Measurements from ENCODE around the gene ZBTB46. TPM values are rescaled to one million over a fixed set of nuclear protein-coding genes. Genes with fewer than 3 reads are reported as not detected.

The ZBTB46 gene
- total RNA-seq, 2 experiments from 2014 or later = 0.10 TPM; not detected in 1

DNA sequence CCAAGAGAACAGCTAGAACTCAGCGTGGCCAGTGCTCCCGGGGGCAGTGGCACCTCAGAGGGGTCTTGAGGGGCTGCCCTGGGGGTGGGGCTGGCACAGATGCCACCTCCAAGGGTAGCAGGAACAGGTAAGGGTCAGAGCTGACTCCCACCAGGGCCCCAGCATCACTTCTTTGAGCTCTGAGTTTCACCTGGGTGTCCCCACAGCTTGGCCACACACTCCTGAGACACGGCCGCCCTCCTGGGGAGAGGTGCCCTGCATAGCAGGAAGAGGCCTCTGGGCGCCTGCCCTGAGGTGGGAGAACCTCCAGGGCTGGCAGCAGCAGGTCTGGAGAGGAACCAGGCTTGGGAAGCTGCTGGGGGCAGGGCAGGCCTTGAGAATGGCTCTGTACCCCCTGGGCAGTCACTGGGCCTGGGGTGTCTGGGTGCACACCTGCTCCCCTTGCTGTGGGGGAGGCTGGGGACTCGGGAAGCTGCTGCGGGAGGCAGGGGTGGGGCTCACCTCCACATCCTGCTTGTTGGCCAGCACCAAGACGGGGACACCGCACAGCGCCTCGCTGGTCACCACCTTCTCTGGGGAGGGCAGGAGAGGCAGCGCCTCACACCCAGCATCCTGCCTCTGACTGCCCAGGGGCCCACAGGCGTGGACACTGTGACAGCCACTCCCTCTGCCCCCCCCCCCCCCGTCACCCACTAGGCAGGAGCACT, 129.6 kb downstream of the ZBTB46 start:
- Mint-ChIP-seq H3K27me3 (ENCODE audit: low read depth) (no peaks in the 10 kb centered on the region), H3K4me1 (ENCODE audit: low read depth) (peaks cover 12% of the 10 kb centered on the region), H3K4me3 (no peak overlapping the region), H3K36me3 (ENCODE audit: low read depth) (peaks cover 20% of the 10 kb centered on the region), H3K27ac (no peak overlapping the region), H3K9me3 (ENCODE audit: insufficient read depth) (no peaks in the 10 kb centered on the region)
- no peak for ATAC-seq
- ChIA-PET POLR2A (no interaction called here), CTCF (interaction anchor here (0.9 kb wide), 1 partner anchor 35 kb away, joined by 3 read pairs; the partner anchor contains the start of gene LIME1)
- DNase-seq = no peak

- Mint-ChIP-seq H3K4me3 (no peak overlapping the region), H3K36me3 (ENCODE audit: low read depth) (peaks cover 16% of the 10 kb centered on the region), H3K9me3 (ENCODE audit: insufficient read depth) (no peaks in the 10 kb centered on the region), H3K4me1 (ENCODE audit: low read depth) (peaks cover 11% of the 10 kb centered on the region), H3K27ac (no peak overlapping the region), H3K27me3 (ENCODE audit: low read depth) (no peaks in the 10 kb centered on the region)
- ChIA-PET CTCF (interaction anchor here (0.9 kb wide), 1 partner anchor 35 kb away, joined by 3 read pairs; the partner anchor contains the start of gene LIME1), POLR2A (no interaction called here)
- no peak for ATAC-seq
- DNase-seq = no peak
Measured at GRCh38 chr20:63701051-63701328, 130.1 kb downstream of the ZBTB46 start.

DNA sequence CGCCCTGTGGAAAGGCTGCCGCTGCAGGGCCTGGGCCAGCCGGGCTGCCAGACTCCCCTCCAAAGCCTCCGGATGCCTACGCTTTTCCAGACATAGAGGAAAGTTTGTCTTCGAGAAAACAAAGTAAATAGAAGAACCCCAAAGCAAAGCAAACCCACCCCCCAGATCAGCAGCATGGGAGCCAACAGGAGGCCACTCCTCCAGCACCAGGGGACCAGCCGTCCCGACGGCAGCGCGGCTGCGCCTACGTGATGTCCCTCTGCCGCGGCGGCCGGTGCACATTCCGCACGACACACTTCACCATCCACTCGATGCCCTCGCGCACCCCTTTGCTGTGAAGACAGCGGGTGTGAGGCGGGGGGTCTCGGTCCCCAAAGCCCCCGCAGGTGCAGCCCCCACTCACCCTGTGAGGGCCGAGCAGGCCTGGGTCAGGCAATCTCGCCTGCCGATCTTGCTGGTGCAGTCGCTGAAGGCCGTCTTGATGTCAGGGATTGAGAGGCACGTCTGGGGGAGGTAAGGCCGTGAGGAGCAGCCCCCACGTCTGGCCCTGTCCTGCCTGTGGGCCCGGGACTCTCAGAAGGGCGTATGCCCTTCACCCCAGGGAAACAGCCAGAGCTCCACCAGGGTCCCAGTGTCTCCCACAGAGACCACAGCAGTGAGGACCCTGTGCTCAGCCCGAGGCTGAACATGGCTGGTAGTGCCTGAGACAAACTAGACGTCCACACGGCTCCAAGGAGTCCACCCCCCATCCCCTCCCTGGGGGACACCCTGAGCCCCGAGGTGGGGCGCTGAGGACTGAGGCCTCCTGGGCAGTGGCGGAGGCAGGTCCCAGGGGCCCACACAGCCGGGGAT, 130.6 kb downstream of the ZBTB46 start:
- ATAC-seq = no peak
- peaks cover 9% of the 10 kb centered on the region for H3K4me1 Mint-ChIP-seq (ENCODE audit: low read depth)
- peaks cover 12% of the 10 kb centered on the region for H3K36me3 Mint-ChIP-seq (ENCODE audit: low read depth)
- ChIA-PET POLR2A (no interaction called here), CTCF (interaction anchor here (0.9 kb wide), 1 partner anchor 36 kb away, joined by 3 read pairs; the partner anchor contains the start of gene LIME1)
- H3K9me3 Mint-ChIP-seq (ENCODE audit: insufficient read depth) = no peaks in the 10 kb centered on the region
- H3K27me3 Mint-ChIP-seq (ENCODE audit: low read depth) = no peaks in the 10 kb centered on the region
- DNase-seq = no peak
- H3K27ac Mint-ChIP-seq = no peak overlapping the region
- no peak overlapping the region for H3K4me3 Mint-ChIP-seq

GRCh38 chr20:63699466-63700198, 131.4 kb downstream of the ZBTB46 start:
- POLR2A ChIA-PET = interaction anchor here (1.5 kb wide), 1 partner anchor 9 kb away, joined by 6 read pairs; the partner anchor contains the start of genes ARFRP1 and ZGPAT
- ATAC-seq = no peak
- no peak overlapping the region for H3K4me3 Mint-ChIP-seq

DNA sequence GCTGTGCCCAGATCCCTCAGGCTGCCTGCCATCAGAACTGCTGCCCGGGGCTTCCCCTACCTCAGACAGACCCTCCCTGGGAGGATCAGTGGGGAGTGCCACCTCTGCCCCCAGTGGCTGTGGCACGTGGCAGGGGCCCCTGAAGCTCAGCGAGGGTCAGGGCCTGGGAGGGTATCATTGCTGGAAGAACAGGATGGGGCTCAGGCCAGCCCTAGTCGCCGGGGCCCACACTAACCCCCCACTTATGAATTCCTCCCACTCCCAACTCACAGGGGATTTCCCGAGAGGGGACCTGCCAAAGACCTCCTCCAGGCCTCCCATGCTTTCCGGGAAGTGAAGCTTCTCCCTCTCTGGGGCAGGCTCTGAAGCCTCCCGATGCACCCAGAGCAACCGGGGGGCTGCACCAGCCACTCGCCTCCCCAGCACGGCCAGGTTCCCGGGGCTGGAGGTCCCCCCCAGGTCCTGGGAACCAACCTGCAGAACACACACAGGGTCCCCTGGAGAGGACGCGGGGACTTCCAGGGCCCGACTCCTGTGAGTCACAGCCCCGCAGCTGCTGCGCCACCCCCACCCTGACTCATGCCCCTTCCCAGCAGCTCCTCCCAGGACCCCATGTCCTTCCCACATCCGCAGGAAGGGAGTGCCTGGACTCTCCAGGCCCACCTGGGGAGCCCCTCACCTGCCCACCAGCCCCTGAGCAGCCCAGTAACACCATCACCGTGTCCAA, 132.2 kb downstream of the ZBTB46 start:
- DNase-seq (no peak), ATAC-seq (no peak)
- H3K27me3 Mint-ChIP-seq (ENCODE audit: low read depth) = no peaks in the 10 kb centered on the region
- ChIA-PET CTCF (interaction anchor here (2.3 kb wide), 1 partner anchor 9 kb away, joined by 9 read pairs; the partner anchor contains the start of genes ARFRP1 and ZGPAT), POLR2A (interaction anchor here (1.5 kb wide), 1 partner anchor 9 kb away, joined by 6 read pairs; the partner anchor contains the start of genes ARFRP1 and ZGPAT)
- H3K36me3 Mint-ChIP-seq (ENCODE audit: low read depth) = peaks cover 11% of the 10 kb centered on the region
- peaks cover 9% of the 10 kb centered on the region for H3K4me1 Mint-ChIP-seq (ENCODE audit: low read depth)
- no peak overlapping the region for H3K27ac Mint-ChIP-seq
- no peaks in the 10 kb centered on the region for H3K9me3 Mint-ChIP-seq (ENCODE audit: insufficient read depth)
- H3K4me3 Mint-ChIP-seq = no peak overlapping the region

More at GRCh38 chr20:63699466-63700198, 131.4 kb downstream of the ZBTB46 start:
- H3K27ac Mint-ChIP-seq = no peak overlapping the region
- no peak for DNase-seq
- no peaks in the 10 kb centered on the region for H3K9me3 Mint-ChIP-seq (ENCODE audit: insufficient read depth)
- peaks cover 9% of the 10 kb centered on the region for H3K4me1 Mint-ChIP-seq (ENCODE audit: low read depth)
- CTCF ChIA-PET = no interaction called here
- H3K36me3 Mint-ChIP-seq (ENCODE audit: low read depth) = peaks cover 7% of the 10 kb centered on the region
- H3K27me3 Mint-ChIP-seq (ENCODE audit: low read depth) = no peaks in the 10 kb centered on the region

GRCh38 chr20:63697868-63698545, 133.1 kb downstream of the ZBTB46 start:
- H3K27ac Mint-ChIP-seq = no peak overlapping the region
- ChIA-PET CTCF (interaction anchor here (2.3 kb wide), 1 partner anchor 10 kb away, joined by 9 read pairs; the partner anchor contains the start of genes ARFRP1 and ZGPAT), POLR2A (interaction anchor here (0.7 to 1.5 kb wide), 2 partner anchors 10 to 172 kb away, joined by 3 to 6 read pairs; partner anchors contain the start of genes ARFRP1 and ZGPAT)
- H3K4me3 Mint-ChIP-seq = no peak overlapping the region
- no peak for ATAC-seq
- H3K36me3 Mint-ChIP-seq (ENCODE audit: low read depth) = peaks cover 15% of the 10 kb centered on the region
- no peaks in the 10 kb centered on the region for H3K27me3 Mint-ChIP-seq (ENCODE audit: low read depth)
- peaks cover 9% of the 10 kb centered on the region for H3K4me1 Mint-ChIP-seq (ENCODE audit: low read depth)
- H3K9me3 Mint-ChIP-seq (ENCODE audit: insufficient read depth) = no peaks in the 10 kb centered on the region
- no peak for DNase-seq

DNA sequence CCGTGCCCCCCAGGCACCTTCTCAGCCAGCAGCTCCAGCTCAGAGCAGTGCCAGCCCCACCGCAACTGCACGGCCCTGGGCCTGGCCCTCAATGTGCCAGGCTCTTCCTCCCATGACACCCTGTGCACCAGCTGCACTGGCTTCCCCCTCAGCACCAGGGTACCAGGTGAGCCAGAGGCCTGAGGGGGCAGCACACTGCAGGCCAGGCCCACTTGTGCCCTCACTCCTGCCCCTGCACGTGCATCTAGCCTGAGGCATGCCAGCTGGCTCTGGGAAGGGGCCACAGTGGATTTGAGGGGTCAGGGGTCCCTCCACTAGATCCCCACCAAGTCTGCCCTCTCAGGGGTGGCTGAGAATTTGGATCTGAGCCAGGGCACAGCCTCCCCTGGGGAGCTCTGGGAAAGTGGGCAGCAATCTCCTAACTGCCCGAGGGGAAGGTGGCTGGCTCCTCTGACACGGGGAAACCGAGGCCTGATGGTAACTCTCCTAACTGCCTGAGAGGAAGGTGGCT, 133.7 kb downstream of the ZBTB46 start:
- Mint-ChIP-seq H3K4me3 (no peak overlapping the region), H3K36me3 (ENCODE audit: low read depth) (peaks cover 19% of the 10 kb centered on the region), H3K27me3 (ENCODE audit: low read depth) (no peaks in the 10 kb centered on the region), H3K27ac (peak overlapping the region; percentile 20), H3K4me1 (ENCODE audit: low read depth) (peaks cover 9% of the 10 kb centered on the region), H3K9me3 (ENCODE audit: insufficient read depth) (no peaks in the 10 kb centered on the region)
- DNase-seq (no peak), ATAC-seq (no peak)
- POLR2A ChIA-PET = interaction anchor here (0.6 to 0.7 kb wide), 2 partner anchors 159 to 171 kb away, joined by 3 read pairs; no protein-coding TSS in a partner anchor
- CTCF ChIA-PET = interaction anchor here (2.3 kb wide), 1 partner anchor 10 kb away, joined by 9 read pairs; the partner anchor contains the start of genes ARFRP1 and ZGPAT

DNA sequence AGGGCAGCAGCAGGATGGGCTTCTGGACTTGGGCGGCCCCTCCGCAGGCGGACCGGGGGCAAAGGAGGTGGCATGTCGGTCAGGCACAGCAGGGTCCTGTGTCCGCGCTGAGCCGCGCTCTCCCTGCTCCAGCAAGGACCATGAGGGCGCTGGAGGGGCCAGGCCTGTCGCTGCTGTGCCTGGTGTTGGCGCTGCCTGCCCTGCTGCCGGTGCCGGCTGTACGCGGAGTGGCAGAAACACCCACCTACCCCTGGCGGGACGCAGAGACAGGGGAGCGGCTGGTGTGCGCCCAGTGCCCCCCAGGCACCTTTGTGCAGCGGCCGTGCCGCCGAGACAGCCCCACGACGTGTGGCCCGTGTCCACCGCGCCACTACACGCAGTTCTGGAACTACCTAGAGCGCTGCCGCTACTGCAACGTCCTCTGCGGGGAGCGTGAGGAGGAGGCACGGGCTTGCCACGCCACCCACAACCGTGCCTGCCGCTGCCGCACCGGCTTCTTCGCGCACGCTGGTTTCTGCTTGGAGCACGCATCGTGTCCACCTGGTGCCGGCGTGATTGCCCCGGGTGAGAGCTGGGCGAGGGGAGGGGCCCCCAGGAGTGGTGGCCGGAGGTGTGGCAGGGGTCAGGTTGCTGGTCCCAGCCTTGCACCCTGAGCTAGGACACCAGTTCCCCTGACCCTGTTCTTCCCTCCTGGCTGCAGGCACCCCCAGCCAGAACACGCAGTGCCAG, 134.3 kb downstream of the ZBTB46 start, which contains the start of gene TNFRSF6B:
TNFRSF6B (plus strand) TSS at position 25 of the 729 bp plus-strand sequence; CDS start at position 141, 116 bp downstream.
- DNase-seq = no peak

DNA sequence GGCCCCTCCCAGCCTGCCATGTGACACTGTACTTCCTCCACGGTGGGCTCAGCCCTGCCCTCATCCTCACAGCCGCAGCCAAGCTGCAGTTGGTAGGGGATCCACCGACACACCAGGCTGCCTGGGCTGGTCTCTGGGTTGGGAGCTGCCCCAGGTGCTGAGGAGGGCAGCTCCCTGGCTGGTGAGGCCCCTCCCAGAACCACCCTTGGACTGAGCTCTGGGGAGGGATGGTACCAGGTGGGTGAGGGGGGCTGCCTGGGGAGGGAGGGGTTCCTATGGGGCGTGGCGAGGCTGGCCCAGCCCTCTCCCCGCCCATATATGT, 134.8 kb downstream of the ZBTB46 start:
- Mint-ChIP-seq H3K4me3 (no peak overlapping the region), H3K27me3 (ENCODE audit: low read depth) (no peaks in the 10 kb centered on the region), H3K36me3 (ENCODE audit: low read depth) (peaks cover 27% of the 10 kb centered on the region), H3K4me1 (ENCODE audit: low read depth) (peaks cover 9% of the 10 kb centered on the region), H3K27ac (no peak overlapping the region), H3K9me3 (ENCODE audit: insufficient read depth) (no peaks in the 10 kb centered on the region)
- ATAC-seq = peak; percentile 31
- peak; percentile 42 for DNase-seq
- ChIA-PET CTCF (no interaction called here), POLR2A (interaction anchor here (0.8 kb wide), 1 partner anchor 12 kb away, joined by 3 read pairs; no protein-coding TSS in a partner anchor)

More for the DNA sequence above, 134.3 kb downstream of the ZBTB46 start, which contains the start of gene TNFRSF6B:
- Mint-ChIP-seq H3K27me3 (ENCODE audit: low read depth) (no peaks in the 10 kb centered on the region), H3K4me3 (peak within 1 kb of the TSS; percentile 8), H3K4me1 (ENCODE audit: low read depth) (peaks cover 9% of the 10 kb centered on the region), H3K27ac (peak within 1 kb of the TSS; percentile 20), H3K36me3 (ENCODE audit: low read depth) (peaks cover 23% of the 10 kb centered on the region), H3K9me3 (ENCODE audit: insufficient read depth) (no peaks in the 10 kb centered on the region)
- peak; percentile 22 for ATAC-seq
- POLR2A ChIA-PET = interaction anchor here (0.6 kb wide), 1 partner anchor 158 kb away, joined by 3 read pairs; no protein-coding TSS in a partner anchor
- CTCF ChIA-PET = interaction anchor here (2.3 kb wide), 1 partner anchor 11 kb away, joined by 9 read pairs; the partner anchor contains the start of genes ARFRP1 and ZGPAT

All from activated CD8-positive, alpha-beta T cell treated with anti-CD3 and anti-CD28 coated beads, Interleukin-2, amount 10 ng/mL, durations not matched to agents 7 days and 5 days (primary cell).